ENCODE data around the gene GJC1. TPM values are rescaled to one million over a fixed set of nuclear protein-coding genes. Genes with fewer than 3 reads are reported as not detected.
"Not testable (repeated sequence)": the region's sequence is repeated elsewhere in the genome, so short reads cannot be mapped to it uniquely, and the experiment has no call there.

Gene GJC1
- polyA plus RNA-seq, 1 donor from 2014 or later, result 8.0 TPM

GRCh38 chr17:44826123-44826790 is 3.8 kb downstream of the GJC1 start:
- Histone ChIP-seq H3K79me2 (replicated peaks; ENCODE audit: insufficient read depth, low read length) (peaks cover 59% of the 10 kb centered on the region), H3K4me3 (ENCODE audit: low read length) (no peak overlapping the region), H3K9ac (ENCODE audit: low read length) (no peak overlapping the region), H3K9me2 (ENCODE audit: insufficient read depth, low read length) (no peaks in the 10 kb centered on the region), H3K9me3 (ENCODE audit: low read length) (no peaks in the 10 kb centered on the region), H3K4me2 (ENCODE audit: low read length) (no peak overlapping the region), H3K27me3 (ENCODE audit: insufficient read depth, low read depth, low read length) (no peaks in the 10 kb centered on the region), H4K20me1 (ENCODE audit: insufficient read depth) (no peaks in the 10 kb centered on the region), H3K36me3 (ENCODE audit: insufficient read depth, low read length) (no peaks in the 10 kb centered on the region), H2AFZ (ENCODE audit: low read depth, low read length) (no peak overlapping the region), H3F3A (ENCODE audit: insufficient read depth, low read length, poor library complexity, severe bottlenecking) (peaks cover 3% of the 10 kb centered on the region), H3K27ac (ENCODE audit: low read length) (no peak overlapping the region)
- TF ChIP-seq SMC3 (conservative IDR thresholded peaks at IDR 0.05; ENCODE audit: poor library complexity) (no peak), CTCF (IDR thresholded peaks at IDR 0.05; ENCODE audit: poor library complexity, severe bottlenecking) (no peak)
- TF ChIP-seq, protein P1, sequence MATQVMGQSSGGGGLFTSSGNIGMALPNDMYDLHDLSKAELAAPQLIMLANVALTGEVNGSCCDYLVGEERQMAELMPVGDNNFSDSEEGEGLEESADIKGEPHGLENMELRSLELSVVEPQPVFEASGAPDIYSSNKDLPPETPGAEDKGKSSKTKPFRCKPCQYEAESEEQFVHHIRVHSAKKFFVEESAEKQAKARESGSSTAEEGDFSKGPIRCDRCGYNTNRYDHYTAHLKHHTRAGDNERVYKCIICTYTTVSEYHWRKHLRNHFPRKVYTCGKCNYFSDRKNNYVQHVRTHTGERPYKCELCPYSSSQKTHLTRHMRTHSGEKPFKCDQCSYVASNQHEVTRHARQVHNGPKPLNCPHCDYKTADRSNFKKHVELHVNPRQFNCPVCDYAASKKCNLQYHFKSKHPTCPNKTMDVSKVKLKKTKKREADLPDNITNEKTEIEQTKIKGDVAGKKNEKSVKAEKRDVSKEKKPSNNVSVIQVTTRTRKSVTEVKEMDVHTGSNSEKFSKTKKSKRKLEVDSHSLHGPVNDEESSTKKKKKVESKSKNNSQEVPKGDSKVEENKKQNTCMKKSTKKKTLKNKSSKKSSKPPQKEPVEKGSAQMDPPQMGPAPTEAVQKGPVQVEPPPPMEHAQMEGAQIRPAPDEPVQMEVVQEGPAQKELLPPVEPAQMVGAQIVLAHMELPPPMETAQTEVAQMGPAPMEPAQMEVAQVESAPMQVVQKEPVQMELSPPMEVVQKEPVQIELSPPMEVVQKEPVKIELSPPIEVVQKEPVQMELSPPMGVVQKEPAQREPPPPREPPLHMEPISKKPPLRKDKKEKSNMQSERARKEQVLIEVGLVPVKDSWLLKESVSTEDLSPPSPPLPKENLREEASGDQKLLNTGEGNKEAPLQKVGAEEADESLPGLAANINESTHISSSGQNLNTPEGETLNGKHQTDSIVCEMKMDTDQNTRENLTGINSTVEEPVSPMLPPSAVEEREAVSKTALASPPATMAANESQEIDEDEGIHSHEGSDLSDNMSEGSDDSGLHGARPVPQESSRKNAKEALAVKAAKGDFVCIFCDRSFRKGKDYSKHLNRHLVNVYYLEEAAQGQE (IDR thresholded peaks at IDR 0.05; ENCODE audit: borderline replicate concordance), result no peak

DNA sequence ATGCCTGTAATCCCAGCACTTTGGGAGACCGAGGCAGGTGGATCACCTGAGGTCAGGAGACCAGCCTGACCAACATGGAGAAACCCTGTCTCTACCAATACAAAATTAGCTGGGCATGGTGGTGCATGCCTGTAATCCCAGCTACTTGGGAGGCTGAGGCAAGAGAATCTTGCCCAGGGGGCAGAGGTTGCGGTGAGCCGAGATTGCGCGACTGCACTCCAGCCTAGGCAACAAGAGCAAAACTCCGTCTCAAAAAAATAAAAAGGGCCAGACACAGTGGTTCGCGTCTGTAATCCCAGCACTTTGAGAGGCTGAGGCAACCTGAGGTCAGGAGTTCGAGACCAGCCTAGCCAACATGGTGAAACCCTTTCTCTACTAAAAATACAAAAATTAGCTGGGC is 4.9 kb downstream of the GJC1 start:
- H3K79me2 ChIP-seq (replicated peaks; ENCODE audit: insufficient read depth, low read length), result peaks cover 59% of the 10 kb centered on the region
- not testable (repeated sequence) for H2AFZ ChIP-seq (ENCODE audit: low read depth, low read length); H3K9me3 ChIP-seq (ENCODE audit: low read length); H3K9me2 ChIP-seq (ENCODE audit: insufficient read depth, low read length); H3K27me3 ChIP-seq (ENCODE audit: insufficient read depth, low read depth, low read length); H3K4me2 ChIP-seq (ENCODE audit: low read length); H4K20me1 ChIP-seq (ENCODE audit: insufficient read depth); H3K36me3 ChIP-seq (ENCODE audit: insufficient read depth, low read length); H3K9ac ChIP-seq (ENCODE audit: low read length); H3F3A ChIP-seq (ENCODE audit: insufficient read depth, low read length, poor library complexity, severe bottlenecking); H3K27ac ChIP-seq (ENCODE audit: low read length); H3K4me3 ChIP-seq (ENCODE audit: low read length)

DNA sequence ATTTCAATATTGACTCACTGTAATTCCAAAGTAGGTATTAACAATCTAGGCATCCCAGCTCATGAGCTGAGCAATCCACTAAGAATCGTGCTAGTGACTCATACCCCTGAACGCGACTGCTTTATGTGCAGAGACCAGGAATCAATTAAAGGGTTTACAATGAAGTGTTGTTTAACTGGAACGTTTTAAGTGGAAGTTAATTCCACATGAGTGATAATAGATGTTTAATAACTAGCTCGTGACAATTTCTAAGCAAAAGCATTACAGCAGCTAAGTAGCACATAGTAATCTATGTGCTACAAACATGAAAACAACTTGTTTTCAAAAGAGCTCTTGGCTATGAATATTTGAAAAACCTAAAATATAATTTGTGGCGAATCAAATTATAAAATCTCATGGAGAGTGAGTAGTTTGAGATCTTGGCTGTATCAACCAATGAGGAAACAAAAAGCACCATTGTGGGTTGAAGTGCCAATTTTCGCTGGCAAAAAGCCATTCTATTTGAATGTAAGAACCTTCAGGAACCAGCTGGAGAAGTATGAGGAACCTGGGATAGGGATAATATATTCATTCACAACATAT is 9.4 kb downstream of the GJC1 start:
- Histone ChIP-seq H3K36me3 (ENCODE audit: insufficient read depth, low read length) (no peaks in the 10 kb centered on the region), H3F3A (ENCODE audit: insufficient read depth, low read length, poor library complexity, severe bottlenecking) (no peaks in the 10 kb centered on the region), H4K20me1 (ENCODE audit: insufficient read depth) (no peaks in the 10 kb centered on the region), H3K4me3 (ENCODE audit: low read length) (no peak overlapping the region), H3K79me2 (replicated peaks; ENCODE audit: insufficient read depth, low read length) (peaks cover 46% of the 10 kb centered on the region), H2AFZ (ENCODE audit: low read depth, low read length) (no peak overlapping the region), H3K4me2 (ENCODE audit: low read length) (no peak overlapping the region), H3K27ac (ENCODE audit: low read length) (no peak overlapping the region), H3K9ac (ENCODE audit: low read length) (no peak overlapping the region), H3K27me3 (ENCODE audit: insufficient read depth, low read depth, low read length) (no peaks in the 10 kb centered on the region), H3K9me3 (ENCODE audit: low read length) (no peaks in the 10 kb centered on the region), H3K9me2 (ENCODE audit: insufficient read depth, low read length) (no peaks in the 10 kb centered on the region)
- TF ChIP-seq TAF1 (IDR thresholded peaks at IDR 0.05; ENCODE audit: low read depth) (no peak), EP300 (conservative IDR thresholded peaks at IDR 0.05; ENCODE audit: poor library complexity, severe bottlenecking) (no peak), EZH2 (IDR thresholded peaks at IDR 0.05; ENCODE audit: borderline replicate concordance, insufficient read depth, low read length, poor library complexity, severe bottlenecking) (no peak), MXI1 (conservative IDR thresholded peaks at IDR 0.05; ENCODE audit: poor library complexity, severe bottlenecking) (no peak), POLR2AphosphoS5 (IDR thresholded peaks at IDR 0.05) (no peak), RAD21 (conservative IDR thresholded peaks at IDR 0.05) (no peak), SMC3 (conservative IDR thresholded peaks at IDR 0.05; ENCODE audit: poor library complexity) (no peak), CTCF (IDR thresholded peaks at IDR 0.05; ENCODE audit: poor library complexity, severe bottlenecking) (no peak)
- TF ChIP-seq, protein P1 (IDR thresholded peaks at IDR 0.05; ENCODE audit: borderline replicate concordance), result no peak
